HepG2 (cell line): Measurements from ENCODE around the gene FANCF. TPM values are rescaled to one million over a fixed set of nuclear protein-coding genes. Genes with fewer than 3 reads are reported as not detected.
A peak's percentile ranks its signal among the peaks of the same experiment; 100 is the strongest.

Source experiments
- ARNT2 ChIP-seq: sonication (generic); formaldehyde crosslinking; IDR thresholded peaks from 2 replicates; pipeline ENCODE4 v1.8.0; 2022; ENCODE audit warnings: mild to moderate bottlenecking, low read depth, missing genetic modification reagents, moderate library complexity
- MXI1 ChIP-seq: IDR thresholded peaks from 3 replicates; pipeline ENCODE4 v1.6.1; 2012; ENCODE audit warnings: low read depth, low read length, inconsistent platforms, borderline replicate concordance
- RBM39 ChIP-seq: fragments of 200-400 bp; formaldehyde crosslinking; IDR thresholded peaks from one replicate; pipeline ENCODE4 v1.6.1; 2018; ENCODE audit warnings: antibody characterized with exemption, mild to moderate bottlenecking, low read depth, low read length; ENCODE audit not compliant: poor library complexity, severe bottlenecking
- REPIN1 ChIP-seq: sonication (generic); formaldehyde crosslinking; IDR thresholded peaks from 2 replicates; pipeline ENCODE4 v1.8.0; 2022; ENCODE audit warnings: missing genetic modification reagents, low read depth, mild to moderate bottlenecking, borderline replicate concordance
- XBP1 ChIP-seq: sonication (generic); formaldehyde crosslinking; IDR thresholded peaks from 2 replicates; pipeline ENCODE4 v1.5.0; 2020; ENCODE audit warnings: missing genetic modification reagents
- ZFP90 ChIP-seq: sonication (generic); formaldehyde crosslinking; IDR thresholded peaks from 2 replicates; pipeline ENCODE4 v1.8.0; 2022; ENCODE audit warnings: missing genetic modification reagents, mild to moderate bottlenecking, inconsistent platforms, borderline replicate concordance
- ZNF124 ChIP-seq: sonication (generic); formaldehyde crosslinking; IDR thresholded peaks from 2 replicates; pipeline ENCODE4 v1.4.0; 2020; ENCODE audit warnings: missing genetic modification reagents
- ZNF709 ChIP-seq: sonication (generic); formaldehyde crosslinking; IDR thresholded peaks from 2 replicates; pipeline ENCODE4 v1.5.0; 2020; ENCODE audit warnings: mild to moderate bottlenecking, missing genetic modification reagents
- polyA plus RNA-seq, 8 experiments: library from polyadenylated mRNA; depleted of rRNA in 3 of 8; stranded (reverse) in 7 of 8; unstranded in 1 of 8; fragments of >200 nt; fragmentation: Illumina TruSeq in 4 of 8; extraction: Trizol in 4 of 8; gene quantifications; 2 replicates each; pipeline versions ENCODE4 v1.2.1 to v1.2.3, GENCODE V29; 2011 to 2016; ENCODE audit warnings: low read depth in 4 of 8, missing spikeins in 1 of 8, mixed read lengths in 1 of 8; ENCODE audit not compliant: insufficient read depth in 1 of 8
- total RNA-seq, 5 experiments: library from RNA; depleted of rRNA; stranded (reverse); fragments of >200 nt; fragmentation: Illumina TruSeq; extraction: Trizol; gene quantifications; 2 replicates each; pipeline ENCODE4 v1.2.3, GENCODE V29; 2016; ENCODE audit warnings: low read depth in 1 of 5
- TF ChIP-seq, protein P1 (sequence below): sonication (generic); formaldehyde crosslinking; IDR thresholded peaks from 2 replicates; pipeline ENCODE4 v1.4.0; 2020; ENCODE audit warnings: missing genetic modification reagents, borderline replicate concordance
- TF ChIP-seq, protein P2 (sequence below): sonication (generic); formaldehyde crosslinking; IDR thresholded peaks from 2 replicates; pipeline ENCODE4 v1.4.0; 2020; ENCODE audit warnings: mild to moderate bottlenecking, missing genetic modification reagents
- TF ChIP-seq, protein P3 (sequence below): sonication (generic); formaldehyde crosslinking; IDR thresholded peaks from 2 replicates; pipeline ENCODE4 v1.5.1; 2020; ENCODE audit warnings: mild to moderate bottlenecking, missing genetic modification reagents, moderate library complexity
- TF ChIP-seq, protein P4 (sequence below): sonication (generic); formaldehyde crosslinking; IDR thresholded peaks from 2 replicates; pipeline ENCODE4 v1.4.0; 2020; ENCODE audit warnings: missing genetic modification reagents
- TF ChIP-seq, protein P5 (sequence below): sonication (generic); formaldehyde crosslinking; IDR thresholded peaks from 2 replicates; pipeline ENCODE4 v1.8.1; 2023; ENCODE audit warnings: mild to moderate bottlenecking, missing genetic modification reagents, borderline replicate concordance
- TF ChIP-seq, protein P6 (sequence below): sonication (generic); formaldehyde crosslinking; IDR thresholded peaks from 2 replicates; pipeline ENCODE4 v1.4.0; 2020; ENCODE audit warnings: mild to moderate bottlenecking, low read depth, missing genetic modification reagents
- TF ChIP-seq, protein P7 (sequence below): IDR thresholded peaks from 2 replicates; pipeline ENCODE4 v1.6.1; 2016

FANCF gene
- total and polyA plus RNA-seq, 2 of the 13 experiments (the other 11 are each of a cell fraction or from before 2014, with no cell fraction given), result 2.5 to 9.7 TPM

DNA sequence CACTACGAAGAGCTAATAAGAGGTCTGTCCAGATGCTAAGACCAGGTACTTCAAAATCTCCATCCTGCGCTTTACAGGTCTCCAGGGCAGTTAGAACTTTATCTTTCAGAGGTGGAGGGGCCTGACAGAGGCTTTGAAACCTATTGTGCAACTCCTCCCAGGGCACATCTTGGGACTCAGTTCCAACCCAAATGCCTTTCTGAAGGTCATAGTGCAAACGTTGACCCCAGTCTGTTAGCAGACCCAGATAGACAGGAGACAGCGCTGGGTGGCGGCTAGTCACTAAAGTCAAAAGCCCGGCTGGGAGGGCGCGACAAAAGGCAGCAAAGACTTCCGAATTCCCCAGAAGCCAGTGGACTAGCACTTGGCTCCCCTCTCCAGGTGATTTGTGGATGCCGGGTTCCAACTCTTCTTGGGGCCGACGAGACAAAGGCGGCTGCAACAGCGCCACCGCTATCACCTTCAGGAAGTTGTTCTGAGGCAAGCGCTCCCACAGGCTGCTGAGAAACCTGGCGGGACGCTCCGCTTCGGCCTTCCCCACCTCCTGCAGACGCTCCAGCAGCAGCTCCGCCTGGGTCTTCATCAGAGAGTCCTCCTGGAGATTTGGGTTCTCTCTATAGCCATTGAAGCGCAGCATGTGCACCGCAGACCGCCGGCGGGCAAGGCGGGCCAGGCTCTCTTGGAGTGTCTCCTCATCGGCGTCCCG lies 728 bp downstream of the FANCF start (continued):
- TF ChIP-seq, protein P1, sequence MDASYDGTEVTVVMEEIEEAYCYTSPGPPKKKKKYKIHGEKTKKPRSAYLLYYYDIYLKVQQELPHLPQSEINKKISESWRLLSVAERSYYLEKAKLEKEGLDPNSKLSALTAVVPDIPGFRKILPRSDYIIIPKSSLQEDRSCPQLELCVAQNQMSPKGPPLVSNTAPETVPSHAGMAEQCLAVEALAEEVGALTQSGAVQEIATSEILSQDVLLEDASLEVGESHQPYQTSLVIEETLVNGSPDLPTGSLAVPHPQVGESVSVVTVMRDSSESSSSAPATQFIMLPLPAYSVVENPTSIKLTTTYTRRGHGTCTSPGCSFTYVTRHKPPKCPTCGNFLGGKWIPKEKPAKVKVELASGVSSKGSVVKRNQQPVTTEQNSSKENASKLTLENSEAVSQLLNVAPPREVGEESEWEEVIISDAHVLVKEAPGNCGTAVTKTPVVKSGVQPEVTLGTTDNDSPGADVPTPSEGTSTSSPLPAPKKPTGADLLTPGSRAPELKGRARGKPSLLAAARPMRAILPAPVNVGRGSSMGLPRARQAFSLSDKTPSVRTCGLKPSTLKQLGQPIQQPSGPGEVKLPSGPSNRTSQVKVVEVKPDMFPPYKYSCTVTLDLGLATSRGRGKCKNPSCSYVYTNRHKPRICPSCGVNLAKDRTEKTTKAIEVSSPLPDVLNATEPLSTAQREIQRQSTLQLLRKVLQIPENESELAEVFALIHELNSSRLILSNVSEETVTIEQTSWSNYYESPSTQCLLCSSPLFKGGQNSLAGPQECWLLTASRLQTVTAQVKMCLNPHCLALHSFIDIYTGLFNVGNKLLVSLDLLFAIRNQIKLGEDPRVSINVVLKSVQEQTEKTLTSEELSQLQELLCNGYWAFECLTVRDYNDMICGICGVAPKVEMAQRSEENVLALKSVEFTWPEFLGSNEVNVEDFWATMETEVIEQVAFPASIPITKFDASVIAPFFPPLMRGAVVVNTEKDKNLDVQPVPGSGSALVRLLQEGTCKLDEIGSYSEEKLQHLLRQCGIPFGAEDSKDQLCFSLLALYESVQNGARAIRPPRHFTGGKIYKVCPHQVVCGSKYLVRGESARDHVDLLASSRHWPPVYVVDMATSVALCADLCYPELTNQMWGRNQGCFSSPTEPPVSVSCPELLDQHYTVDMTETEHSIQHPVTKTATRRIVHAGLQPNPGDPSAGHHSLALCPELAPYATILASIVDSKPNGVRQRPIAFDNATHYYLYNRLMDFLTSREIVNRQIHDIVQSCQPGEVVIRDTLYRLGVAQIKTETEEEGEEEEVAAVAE (CRISPR knock-in tag), result no peak
- TF ChIP-seq REPIN1 (CRISPR knock-in tag), result peak; percentile 16
- TF ChIP-seq ZFP90 (CRISPR knock-in tag), result peak; percentile 93; the same call in 1 of the 2 replicates
- TF ChIP-seq, protein P2, sequence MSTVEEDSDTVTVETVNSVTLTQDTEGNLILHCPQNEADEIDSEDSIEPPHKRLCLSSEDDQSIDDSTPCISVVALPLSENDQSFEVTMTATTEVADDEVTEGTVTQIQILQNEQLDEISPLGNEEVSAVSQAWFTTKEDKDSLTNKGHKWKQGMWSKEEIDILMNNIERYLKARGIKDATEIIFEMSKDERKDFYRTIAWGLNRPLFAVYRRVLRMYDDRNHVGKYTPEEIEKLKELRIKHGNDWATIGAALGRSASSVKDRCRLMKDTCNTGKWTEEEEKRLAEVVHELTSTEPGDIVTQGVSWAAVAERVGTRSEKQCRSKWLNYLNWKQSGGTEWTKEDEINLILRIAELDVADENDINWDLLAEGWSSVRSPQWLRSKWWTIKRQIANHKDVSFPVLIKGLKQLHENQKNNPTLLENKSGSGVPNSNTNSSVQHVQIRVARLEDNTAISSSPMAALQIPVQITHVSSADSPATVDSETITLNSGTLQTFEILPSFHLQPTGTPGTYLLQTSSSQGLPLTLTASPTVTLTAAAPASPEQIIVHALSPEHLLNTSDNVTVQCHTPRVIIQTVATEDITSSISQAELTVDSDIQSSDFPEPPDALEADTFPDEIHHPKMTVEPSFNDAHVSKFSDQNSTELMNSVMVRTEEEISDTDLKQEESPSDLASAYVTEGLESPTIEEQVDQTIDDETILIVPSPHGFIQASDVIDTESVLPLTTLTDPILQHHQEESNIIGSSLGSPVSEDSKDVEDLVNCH (CRISPR knock-in tag), result no peak
- TF ChIP-seq, protein P3, sequence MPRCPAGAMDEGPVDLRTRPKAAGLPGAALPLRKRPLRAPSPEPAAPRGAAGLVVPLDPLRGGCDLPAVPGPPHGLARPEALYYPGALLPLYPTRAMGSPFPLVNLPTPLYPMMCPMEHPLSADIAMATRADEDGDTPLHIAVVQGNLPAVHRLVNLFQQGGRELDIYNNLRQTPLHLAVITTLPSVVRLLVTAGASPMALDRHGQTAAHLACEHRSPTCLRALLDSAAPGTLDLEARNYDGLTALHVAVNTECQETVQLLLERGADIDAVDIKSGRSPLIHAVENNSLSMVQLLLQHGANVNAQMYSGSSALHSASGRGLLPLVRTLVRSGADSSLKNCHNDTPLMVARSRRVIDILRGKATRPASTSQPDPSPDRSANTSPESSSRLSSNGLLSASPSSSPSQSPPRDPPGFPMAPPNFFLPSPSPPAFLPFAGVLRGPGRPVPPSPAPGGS (CRISPR knock-in tag), result peak; percentile 70
- TF ChIP-seq, protein P4, sequence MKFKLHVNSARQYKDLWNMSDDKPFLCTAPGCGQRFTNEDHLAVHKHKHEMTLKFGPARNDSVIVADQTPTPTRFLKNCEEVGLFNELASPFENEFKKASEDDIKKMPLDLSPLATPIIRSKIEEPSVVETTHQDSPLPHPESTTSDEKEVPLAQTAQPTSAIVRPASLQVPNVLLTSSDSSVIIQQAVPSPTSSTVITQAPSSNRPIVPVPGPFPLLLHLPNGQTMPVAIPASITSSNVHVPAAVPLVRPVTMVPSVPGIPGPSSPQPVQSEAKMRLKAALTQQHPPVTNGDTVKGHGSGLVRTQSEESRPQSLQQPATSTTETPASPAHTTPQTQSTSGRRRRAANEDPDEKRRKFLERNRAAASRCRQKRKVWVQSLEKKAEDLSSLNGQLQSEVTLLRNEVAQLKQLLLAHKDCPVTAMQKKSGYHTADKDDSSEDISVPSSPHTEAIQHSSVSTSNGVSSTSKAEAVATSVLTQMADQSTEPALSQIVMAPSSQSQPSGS (CRISPR knock-in tag), result peak; percentile 38; the same call in 1 of the 2 replicates
- TF ChIP-seq ZNF124 (CRISPR knock-in tag), result peak; percentile 10; the same call in 1 of the 2 replicates
- TF ChIP-seq, protein P5, sequence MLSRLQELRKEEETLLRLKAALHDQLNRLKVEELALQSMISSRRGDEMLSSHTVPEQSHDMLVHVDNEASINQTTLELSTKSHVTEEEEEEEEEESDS (CRISPR knock-in tag), result 0 out of 2 replicates have a peak, but pooled peaks have one; percentile 70
- TF ChIP-seq, protein P6, sequence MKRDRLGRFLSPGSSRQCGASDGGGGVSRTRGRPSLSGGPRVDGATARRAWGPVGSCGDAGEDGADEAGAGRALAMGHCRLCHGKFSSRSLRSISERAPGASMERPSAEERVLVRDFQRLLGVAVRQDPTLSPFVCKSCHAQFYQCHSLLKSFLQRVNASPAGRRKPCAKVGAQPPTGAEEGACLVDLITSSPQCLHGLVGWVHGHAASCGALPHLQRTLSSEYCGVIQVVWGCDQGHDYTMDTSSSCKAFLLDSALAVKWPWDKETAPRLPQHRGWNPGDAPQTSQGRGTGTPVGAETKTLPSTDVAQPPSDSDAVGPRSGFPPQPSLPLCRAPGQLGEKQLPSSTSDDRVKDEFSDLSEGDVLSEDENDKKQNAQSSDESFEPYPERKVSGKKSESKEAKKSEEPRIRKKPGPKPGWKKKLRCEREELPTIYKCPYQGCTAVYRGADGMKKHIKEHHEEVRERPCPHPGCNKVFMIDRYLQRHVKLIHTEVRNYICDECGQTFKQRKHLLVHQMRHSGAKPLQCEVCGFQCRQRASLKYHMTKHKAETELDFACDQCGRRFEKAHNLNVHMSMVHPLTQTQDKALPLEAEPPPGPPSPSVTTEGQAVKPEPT (CRISPR knock-in tag), result no peak
- TF ChIP-seq, protein P7, sequence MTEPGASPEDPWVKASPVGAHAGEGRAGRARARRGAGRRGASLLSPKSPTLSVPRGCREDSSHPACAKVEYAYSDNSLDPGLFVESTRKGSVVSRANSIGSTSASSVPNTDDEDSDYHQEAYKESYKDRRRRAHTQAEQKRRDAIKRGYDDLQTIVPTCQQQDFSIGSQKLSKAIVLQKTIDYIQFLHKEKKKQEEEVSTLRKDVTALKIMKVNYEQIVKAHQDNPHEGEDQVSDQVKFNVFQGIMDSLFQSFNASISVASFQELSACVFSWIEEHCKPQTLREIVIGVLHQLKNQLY (CRISPR knock-in tag), result 0 out of 2 replicates have a peak, but pooled peaks have one; percentile 4
- TF ChIP-seq ZNF709 (CRISPR knock-in tag), result 0 out of 2 replicates have a peak, but pooled peaks have one; percentile 20
- peak; percentile 26; the same call in 1 of the 2 replicates for TF ChIP-seq XBP1 (CRISPR knock-in tag)
- peak; percentile 24; the same call in 1 of the 2 replicates for TF ChIP-seq ARNT2 (CRISPR knock-in tag)
- peak; percentile 20; the same call in 1 of the 3 replicates for TF ChIP-seq MXI1
- TF ChIP-seq RBM39, result peak; percentile 76
